Central memory CD8-positive, alpha-beta T cell (primary cell): ENCODE measurements around the gene VIT.
"Not testable (repeated sequence)": the region's sequence is repeated elsewhere in the genome, so short reads cannot be mapped to it uniquely, and the experiment has no call there.

ENCODE experiments used
- ATAC-seq: fragments of 150-1000 bp; cut with Tn5 transposase; replicated peaks from 2 replicates; pipeline ENCODE4 v1.10.0; 2022; ENCODE audit warnings: mild to moderate bottlenecking, moderate FRiP score, moderate number of reproducible peaks; ENCODE audit not compliant: poor library complexity, severe bottlenecking; ENCODE audit errors: extremely low read depth
- DNase-seq, 2 donors: peaks; one replicate each; pipeline ENCODE4 v3.0.0; 2021; ENCODE audit warnings: low spot score in 2 of 2
- H3K27ac Mint-ChIP-seq: one replicate; pipeline ENCODE4 v1.8.0; 2022; ENCODE audit warnings: low read depth, mild to moderate bottlenecking, moderate library complexity, mixed read lengths
- H3K27me3 Mint-ChIP-seq: one replicate; pipeline ENCODE4 v1.8.0; 2022; ENCODE audit warnings: mixed read lengths
- H3K36me3 Mint-ChIP-seq: one replicate; pipeline ENCODE4 v1.8.0; 2022; ENCODE audit warnings: mild to moderate bottlenecking, moderate library complexity, mixed read lengths; ENCODE audit not compliant: insufficient read depth
- H3K4me1 Mint-ChIP-seq: one replicate; pipeline ENCODE4 v1.8.0; 2022; ENCODE audit warnings: mixed read lengths
- H3K4me3 Mint-ChIP-seq: one replicate; pipeline ENCODE4 v1.8.0; 2022; ENCODE audit warnings: mild to moderate bottlenecking, moderate library complexity, mixed read lengths
- H3K9me3 Mint-ChIP-seq: one replicate; pipeline ENCODE4 v1.8.0; 2022; ENCODE audit warnings: mixed read lengths

The VIT gene

GRCh38 chr2:36688291-36688690 lies 8.2 kb upstream of the VIT start:
- not testable (repeated sequence) for H3K9me3 Mint-ChIP-seq

GRCh38 chr2:36689013-36689412 lies 7.5 kb upstream of the VIT start:
- H3K27me3 Mint-ChIP-seq = peaks cover 30% of the 10 kb centered on the region
- not testable (repeated sequence) for H3K9me3 Mint-ChIP-seq, H3K27ac Mint-ChIP-seq, H3K4me1 Mint-ChIP-seq, H3K4me3 Mint-ChIP-seq, ATAC-seq, DNase-seq, H3K36me3 Mint-ChIP-seq

More at GRCh38 chr2:36688291-36688690, 8.2 kb upstream of the VIT start:
- H3K4me1 Mint-ChIP-seq, H3K4me3 Mint-ChIP-seq, ATAC-seq, H3K36me3 Mint-ChIP-seq, H3K27ac Mint-ChIP-seq, DNase-seq: not testable (repeated sequence)
- H3K27me3 Mint-ChIP-seq = peaks cover 37% of the 10 kb centered on the region

GRCh38 chr2:36692121-36692520 lies 4.4 kb upstream of the VIT start:
- H3K9me3 Mint-ChIP-seq = no peaks in the 10 kb centered on the region
- DNase-seq (no peak), ATAC-seq (no peak)
- no peaks in the 10 kb centered on the region for H3K4me1 Mint-ChIP-seq
- H3K27me3 Mint-ChIP-seq = peaks cover 9% of the 10 kb centered on the region
- H3K36me3 Mint-ChIP-seq = peaks cover 2% of the 10 kb centered on the region
- H3K27ac Mint-ChIP-seq = no peak overlapping the region
- no peak overlapping the region for H3K4me3 Mint-ChIP-seq

- no peaks in the 10 kb centered on the region for H3K9me3 Mint-ChIP-seq
- peaks cover 2% of the 10 kb centered on the region for H3K36me3 Mint-ChIP-seq
- no peak overlapping the region for H3K4me3 Mint-ChIP-seq
- DNase-seq = no peak
- H3K27me3 Mint-ChIP-seq = no peaks in the 10 kb centered on the region
- no peaks in the 10 kb centered on the region for H3K4me1 Mint-ChIP-seq
- no peak for ATAC-seq
- no peak overlapping the region for H3K27ac Mint-ChIP-seq
Measured at GRCh38 chr2:36693825-36694224, 2.7 kb upstream of the VIT start.

- no peak for DNase-seq
- Mint-ChIP-seq H3K27ac (no peak overlapping the region), H3K4me1 (no peaks in the 10 kb centered on the region), H3K36me3 (no peaks in the 10 kb centered on the region), H3K27me3 (no peaks in the 10 kb centered on the region), H3K4me3 (no peak overlapping the region), H3K9me3 (no peaks in the 10 kb centered on the region)
- no peak for ATAC-seq
Measured at GRCh38 chr2:36695746-36696415, 626 bp upstream of the VIT start.

- H3K36me3 Mint-ChIP-seq = no peaks in the 10 kb centered on the region
- DNase-seq (no peak), ATAC-seq (no peak)
- H3K9me3 Mint-ChIP-seq = no peaks in the 10 kb centered on the region
- no peak overlapping the region for H3K4me3 Mint-ChIP-seq
- H3K27ac Mint-ChIP-seq = no peak overlapping the region
- H3K4me1 Mint-ChIP-seq = no peaks in the 10 kb centered on the region
- H3K27me3 Mint-ChIP-seq = no peaks in the 10 kb centered on the region
Measured at GRCh38 chr2:36697424-36698066, 1.0 kb downstream of the VIT start.

GRCh38 chr2:36698993-36699392 lies 2.5 kb downstream of the VIT start:
- ATAC-seq (no peak), DNase-seq (no peak)
- no peaks in the 10 kb centered on the region for H3K36me3 Mint-ChIP-seq
- no peaks in the 10 kb centered on the region for H3K9me3 Mint-ChIP-seq
- H3K27me3 Mint-ChIP-seq = no peaks in the 10 kb centered on the region
- no peak overlapping the region for H3K4me3 Mint-ChIP-seq
- H3K4me1 Mint-ChIP-seq = no peaks in the 10 kb centered on the region
- no peak overlapping the region for H3K27ac Mint-ChIP-seq

GRCh38 chr2:36700311-36700710 lies 3.8 kb downstream of the VIT start:
- H3K4me1 Mint-ChIP-seq = no peaks in the 10 kb centered on the region
- H3K4me3 Mint-ChIP-seq = no peak overlapping the region
- no peaks in the 10 kb centered on the region for H3K36me3 Mint-ChIP-seq
- no peaks in the 10 kb centered on the region for H3K9me3 Mint-ChIP-seq
- DNase-seq (no peak), ATAC-seq (no peak)
- H3K27me3 Mint-ChIP-seq = no peaks in the 10 kb centered on the region
- H3K27ac Mint-ChIP-seq = no peak overlapping the region

GRCh38 chr2:36701391-36701795 lies 4.9 kb downstream of the VIT start:
- peaks cover 7% of the 10 kb centered on the region for H3K27me3 Mint-ChIP-seq
- DNase-seq = no peak
- H3K9me3 Mint-ChIP-seq = no peaks in the 10 kb centered on the region
- ATAC-seq = no peak
- no peak overlapping the region for H3K4me3 Mint-ChIP-seq
- H3K4me1 Mint-ChIP-seq = no peaks in the 10 kb centered on the region
- no peaks in the 10 kb centered on the region for H3K36me3 Mint-ChIP-seq
- no peak overlapping the region for H3K27ac Mint-ChIP-seq

- Mint-ChIP-seq H3K36me3 (no peaks in the 10 kb centered on the region), H3K4me1 (no peaks in the 10 kb centered on the region), H3K9me3 (no peaks in the 10 kb centered on the region), H3K4me3 (no peak overlapping the region), H3K27ac (no peak overlapping the region), H3K27me3 (peaks cover 12% of the 10 kb centered on the region)
- DNase-seq (no peak), ATAC-seq (no peak)
Measured at GRCh38 chr2:36701918-36702317, 5.4 kb downstream of the VIT start.

- Mint-ChIP-seq H3K9me3 (no peaks in the 10 kb centered on the region), H3K36me3 (no peaks in the 10 kb centered on the region), H3K27me3 (peaks cover 21% of the 10 kb centered on the region), H3K4me1 (no peaks in the 10 kb centered on the region), H3K27ac (no peak overlapping the region), H3K4me3 (no peak overlapping the region)
- DNase-seq (no peak), ATAC-seq (no peak)
Measured at GRCh38 chr2:36702781-36703180, 6.3 kb downstream of the VIT start.

GRCh38 chr2:36704475-36705150 lies 8.1 kb downstream of the VIT start:
- Mint-ChIP-seq H3K27me3 (peaks cover 39% of the 10 kb centered on the region), H3K9me3 (no peaks in the 10 kb centered on the region), H3K36me3 (no peaks in the 10 kb centered on the region), H3K4me1 (no peaks in the 10 kb centered on the region), H3K4me3 (no peak overlapping the region), H3K27ac (no peak overlapping the region)
- no peak for ATAC-seq
- no peak for DNase-seq
